Fibroblast of lung (primary cell): ENCODE measurements around the gene HIVEP3. TPM values are rescaled to one million over a fixed set of nuclear protein-coding genes. Genes with fewer than 3 reads are reported as not detected.

Experiments used
- DNase-seq, 2 donors: peaks; one replicate each; pipeline versions ENCODE4 v3.0.0 to v3.0.0-alpha.2; 2010; ENCODE audit warnings: low read depth in 2 of 2
- H2AFZ ChIP-seq: 2 replicates; pipeline ENCODE4 v1.5.1; 2012; ENCODE audit warnings: low read length, control low read depth, inconsistent platforms
- H3K27ac ChIP-seq: 2 replicates; pipeline ENCODE4 v1.5.1; 2011; ENCODE audit warnings: low read length, control low read depth; ENCODE audit not compliant: insufficient read depth
- H3K27me3 ChIP-seq: 2 replicates; pipeline ENCODE4 v1.5.1; 2011; ENCODE audit warnings: mild to moderate bottlenecking, low read length; ENCODE audit not compliant: control insufficient read depth, insufficient read depth
- H3K36me3 ChIP-seq: 2 replicates; pipeline ENCODE4 v1.5.1; 2011; ENCODE audit warnings: low read length; ENCODE audit not compliant: control insufficient read depth, insufficient read depth
- H3K4me1 ChIP-seq: 2 replicates; pipeline ENCODE4 v1.5.1; 2011; ENCODE audit warnings: low read length; ENCODE audit not compliant: control insufficient read depth, insufficient read depth; ENCODE audit errors: extremely low read depth
- H3K4me2 ChIP-seq: 2 replicates; pipeline ENCODE4 v1.5.1; 2011; ENCODE audit warnings: low read length, control low read depth; ENCODE audit not compliant: insufficient read depth; ENCODE audit errors: extremely low read depth
- H3K4me3 ChIP-seq, 4 experiments: fragments of 200-600 bp in 1 of 4; sonication (generic) in 1 of 4; replicated peaks in 1 of 4; 2 replicates each; pipeline ENCODE4 v1.5.1; 2011 to 2016; ENCODE audit warnings: low read length in 4 of 4, low read depth in 3 of 4, mild to moderate bottlenecking in 3 of 4, control low read depth in 2 of 4, inconsistent platforms in 1 of 4, mixed read lengths in 1 of 4; ENCODE audit not compliant: insufficient read depth in 1 of 4; ENCODE audit errors: control extremely low read depth in 1 of 4
- H3K79me2 ChIP-seq: 2 replicates; pipeline ENCODE4 v1.5.1; 2012; ENCODE audit warnings: mild to moderate bottlenecking, low read length, inconsistent platforms; ENCODE audit not compliant: control insufficient read depth, insufficient read depth
- H3K9ac ChIP-seq: 2 replicates; pipeline ENCODE4 v1.5.1; 2011; ENCODE audit warnings: mild to moderate bottlenecking, low read length, control low read depth; ENCODE audit not compliant: insufficient read depth
- H3K9me3 ChIP-seq: 2 replicates; pipeline ENCODE4 v1.5.1; 2012; ENCODE audit warnings: low read depth, low read length; ENCODE audit not compliant: control insufficient read depth, insufficient read depth
- H4K20me1 ChIP-seq: 2 replicates; pipeline ENCODE4 v1.5.1; 2011; ENCODE audit warnings: low read length; ENCODE audit not compliant: control insufficient read depth, insufficient read depth; ENCODE audit errors: extremely low read depth
- EZH2 ChIP-seq: IDR thresholded peaks from 2 replicates; pipeline ENCODE4 v1.5.1; 2012; ENCODE audit warnings: low read length, control low read depth, mild to moderate bottlenecking; ENCODE audit errors: missing control alignments
- polyA plus RNA-seq, 2 donors: library from polyadenylated mRNA; depleted of rRNA in 1 of 2; stranded (reverse) in 1 of 2; unstranded in 1 of 2; fragments of >200 nt; gene quantifications; 2 replicates each; pipeline ENCODE4 v1.2.1, GENCODE V29; 2011 to 2012; ENCODE audit warnings: missing spikeins in 1 of 2
- total RNA-seq: library from RNA; depleted of rRNA; stranded (reverse); fragments of >200 nt; gene quantifications from 2 replicates; pipeline ENCODE4 v1.2.1, GENCODE V29; 2014
- TF ChIP-seq, protein P1 (sequence below), 2 donors: IDR thresholded peaks in 1 of 2; conservative IDR thresholded peaks in 1 of 2; 1 replicate in 1 of 2; 2 replicates in 1 of 2; pipeline ENCODE4 v1.5.1; 2011 to 2012; ENCODE audit warnings: low read length in 2 of 2, control low read depth in 1 of 2, inconsistent platforms in 1 of 2, low read depth in 1 of 2, mild to moderate bottlenecking in 1 of 2

Gene HIVEP3
- total and polyA plus RNA-seq, 2 donors (not counting 1 experiment from before 2014, with no cell fraction given): 0.83 to 3.2 TPM

DNA sequence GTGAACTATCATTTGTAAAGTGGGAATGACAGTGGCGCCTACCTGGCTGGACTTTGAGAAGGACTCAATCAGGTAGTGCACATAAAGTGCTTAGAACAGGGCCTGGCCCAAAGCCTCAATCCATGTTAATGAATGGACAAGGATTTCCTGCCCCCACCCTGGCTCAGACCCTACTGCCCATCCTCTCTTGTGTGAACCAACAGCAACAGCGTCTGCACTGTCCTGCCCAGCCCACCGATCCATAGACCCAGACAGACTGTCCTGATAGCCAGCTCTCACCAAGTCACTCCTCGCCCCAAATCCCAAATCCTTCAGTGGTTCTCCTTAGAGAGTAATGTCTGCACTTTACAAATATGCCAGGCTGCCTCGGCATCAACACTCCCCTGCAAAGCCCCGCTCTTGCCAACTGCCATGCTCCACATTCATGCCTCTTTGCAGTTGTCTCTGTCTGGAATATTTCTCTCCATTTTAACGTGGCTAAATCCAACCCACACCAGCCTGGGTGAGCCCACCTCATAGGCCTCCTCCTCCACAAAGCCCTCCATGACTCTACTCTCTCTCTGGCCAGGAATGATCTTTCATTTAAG, 276.7 kb downstream of the HIVEP3 start:
- Histone ChIP-seq H3K27me3 (no peaks in the 10 kb centered on the region), H3K79me2 (no peaks in the 10 kb centered on the region)

GRCh38 chr1:41641475-41641814, 277.3 kb downstream of the HIVEP3 start:
- Histone ChIP-seq H3K4me1 (no peaks in the 10 kb centered on the region), H3K36me3 (no peaks in the 10 kb centered on the region), H3K9me3 (no peaks in the 10 kb centered on the region), H3K4me3 (no peak overlapping the region), H3K27me3 (no peaks in the 10 kb centered on the region), H3K9ac (no peak overlapping the region), H3K4me2 (no peak overlapping the region), H4K20me1 (no peaks in the 10 kb centered on the region), H3K79me2 (no peaks in the 10 kb centered on the region), H2AFZ (no peak overlapping the region), H3K27ac (no peak overlapping the region)
- TF ChIP-seq, protein P1, sequence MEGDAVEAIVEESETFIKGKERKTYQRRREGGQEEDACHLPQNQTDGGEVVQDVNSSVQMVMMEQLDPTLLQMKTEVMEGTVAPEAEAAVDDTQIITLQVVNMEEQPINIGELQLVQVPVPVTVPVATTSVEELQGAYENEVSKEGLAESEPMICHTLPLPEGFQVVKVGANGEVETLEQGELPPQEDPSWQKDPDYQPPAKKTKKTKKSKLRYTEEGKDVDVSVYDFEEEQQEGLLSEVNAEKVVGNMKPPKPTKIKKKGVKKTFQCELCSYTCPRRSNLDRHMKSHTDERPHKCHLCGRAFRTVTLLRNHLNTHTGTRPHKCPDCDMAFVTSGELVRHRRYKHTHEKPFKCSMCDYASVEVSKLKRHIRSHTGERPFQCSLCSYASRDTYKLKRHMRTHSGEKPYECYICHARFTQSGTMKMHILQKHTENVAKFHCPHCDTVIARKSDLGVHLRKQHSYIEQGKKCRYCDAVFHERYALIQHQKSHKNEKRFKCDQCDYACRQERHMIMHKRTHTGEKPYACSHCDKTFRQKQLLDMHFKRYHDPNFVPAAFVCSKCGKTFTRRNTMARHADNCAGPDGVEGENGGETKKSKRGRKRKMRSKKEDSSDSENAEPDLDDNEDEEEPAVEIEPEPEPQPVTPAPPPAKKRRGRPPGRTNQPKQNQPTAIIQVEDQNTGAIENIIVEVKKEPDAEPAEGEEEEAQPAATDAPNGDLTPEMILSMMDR (conservative IDR thresholded peaks at IDR 0.05 in 1 of 2, IDR thresholded peaks at IDR 0.05 in 1 of 2; ENCODE audit: low read depth in 1 of 2, low read length in 2 of 2): no peak
- no peak for TF ChIP-seq EZH2
- DNase-seq: no peak

More for the DNA sequence above, 276.7 kb downstream of the HIVEP3 start:
- no peak overlapping the region for H3K9ac ChIP-seq
- DNase-seq: no peak
- no peak overlapping the region for H2AFZ ChIP-seq
- no peak overlapping the region for H3K4me2 ChIP-seq
- no peak overlapping the region for H3K27ac ChIP-seq
- TF ChIP-seq, protein P1 (conservative IDR thresholded peaks at IDR 0.05 in 1 of 2, IDR thresholded peaks at IDR 0.05 in 1 of 2; ENCODE audit: low read depth in 1 of 2, low read length in 2 of 2): no peak
- no peak for TF ChIP-seq EZH2
- H3K36me3 ChIP-seq: no peaks in the 10 kb centered on the region
- H4K20me1 ChIP-seq: no peaks in the 10 kb centered on the region
- no peaks in the 10 kb centered on the region for H3K9me3 ChIP-seq
- H3K4me3 ChIP-seq: no peak overlapping the region
- no peaks in the 10 kb centered on the region for H3K4me1 ChIP-seq

GRCh38 chr1:41640756-41641474, 277.8 kb downstream of the HIVEP3 start:
- H3K9ac ChIP-seq: no peak overlapping the region
- H3K36me3 ChIP-seq: no peaks in the 10 kb centered on the region
- TF ChIP-seq, protein P1 (conservative IDR thresholded peaks at IDR 0.05 in 1 of 2, IDR thresholded peaks at IDR 0.05 in 1 of 2; ENCODE audit: low read depth in 1 of 2, low read length in 2 of 2): no peak
- TF ChIP-seq EZH2: no peak
- no peaks in the 10 kb centered on the region for H3K4me1 ChIP-seq
- H2AFZ ChIP-seq: no peak overlapping the region
- no peak overlapping the region for H3K27ac ChIP-seq
- H3K79me2 ChIP-seq: no peaks in the 10 kb centered on the region
- DNase-seq: no peak
- no peak overlapping the region for H3K4me2 ChIP-seq
- H4K20me1 ChIP-seq: no peaks in the 10 kb centered on the region
- H3K9me3 ChIP-seq: no peaks in the 10 kb centered on the region
- H3K4me3 ChIP-seq: no peak overlapping the region
- H3K27me3 ChIP-seq: no peaks in the 10 kb centered on the region
